DMS153 (cell line): ENCODE measurements around the gene EIF2A.
"Not testable (repeated sequence)": the region's sequence is repeated elsewhere in the genome, so short reads cannot be mapped to it uniquely, and the experiment has no call there.

Experiments
- DNase-seq: peaks from one replicate; lab custom pipeline; 2025; lab: John Stamatoyannopoulos, UW

Gene EIF2A

GRCh38 chr3:150546226-150547044, at the start of gene EIF2A, which contains the start of gene SERP1:
EIF2A (plus strand) TSS chr3:150546787; CDS start chr3:150546803, 16 bp downstream.
SERP1 (minus strand) TSS chr3:150546496; CDS start chr3:150546135, 361 bp downstream.
- DNase-seq = peak; percentile 98

- no peak for DNase-seq
These were observed 48.6 kb upstream of the EIF2A start for GRCh38 chr3:150497956-150498355.

GRCh38 chr3:150500960-150501359, 45.6 kb upstream of the EIF2A start:
- DNase-seq = not testable (repeated sequence)

GRCh38 chr3:150503402-150504099, 43.0 kb upstream of the EIF2A start:
- DNase-seq = no peak

- no peak for DNase-seq
These were observed 42.1 kb upstream of the EIF2A start for GRCh38 chr3:150504483-150504882.

- no peak for DNase-seq
These were observed 38.2 kb upstream of the EIF2A start for GRCh38 chr3:150508401-150508800.

GRCh38 chr3:150509780-150510179, 36.8 kb upstream of the EIF2A start:
- DNase-seq = no peak

GRCh38 chr3:150511122-150511821, 35.3 kb upstream of the EIF2A start:
- DNase-seq = no peak

- DNase-seq = no peak
These were observed 31.4 kb upstream of the EIF2A start for GRCh38 chr3:150515210-150515609.

- DNase-seq = no peak
These were observed 27.6 kb upstream of the EIF2A start for GRCh38 chr3:150519026-150519425.

GRCh38 chr3:150520408-150520807, 26.2 kb upstream of the EIF2A start:
- DNase-seq = no peak

GRCh38 chr3:150521463-150521862, 25.1 kb upstream of the EIF2A start:
- no peak for DNase-seq

GRCh38 chr3:150523538-150523937, 23.0 kb upstream of the EIF2A start:
- DNase-seq = no peak

GRCh38 chr3:150527464-150528255, 18.9 kb upstream of the EIF2A start:
- no peak for DNase-seq

GRCh38 chr3:150528354-150528797, 18.2 kb upstream of the EIF2A start:
- DNase-seq = no peak

- no peak for DNase-seq
These were observed 14.8 kb upstream of the EIF2A start for GRCh38 chr3:150531775-150532174.

- no peak for DNase-seq
These were observed 11.4 kb upstream of the EIF2A start for GRCh38 chr3:150535204-150535603.

GRCh38 chr3:150538324-150539208, 8.0 kb upstream of the EIF2A start:
- DNase-seq = no peak

GRCh38 chr3:150540297-150540696, 6.3 kb upstream of the EIF2A start:
- DNase-seq = no peak

GRCh38 chr3:150540991-150541390, 5.6 kb upstream of the EIF2A start:
- no peak for DNase-seq

- no peak for DNase-seq
These were observed 3.5 kb upstream of the EIF2A start for GRCh38 chr3:150543128-150543527.
